GM19025 (cell line): ENCODE results near the gene C13orf42.
A peak's percentile ranks its signal among the peaks of the same experiment; 100 is the strongest.

Experiments
- ATAC-seq: cut with Tn5 transposase; IDR thresholded peaks from one replicate; pipeline ENCODE4 v1.9.1; 2021; ENCODE audit warnings: mild to moderate bottlenecking, low read depth, moderate library complexity; ENCODE audit not compliant: unreplicated experiment

Gene C13orf42

GRCh38 chr13:51111174-51111573 is at the start of gene C13orf42:
Gene C13orf42 (minus strand): TSS chr13:51111274. CDS start chr13:51111209, 65 bp downstream.
- ATAC-seq, result no peak

GRCh38 chr13:51158880-51159518 is 47.9 kb upstream of the C13orf42 start:
- ATAC-seq, result no peak

- no peak for ATAC-seq
Observed at GRCh38 chr13:51158365-51158764, 47.3 kb upstream of the C13orf42 start.

GRCh38 chr13:51156648-51157047 is 45.6 kb upstream of the C13orf42 start:
- no peak for ATAC-seq

- ATAC-seq, result no peak
Observed at GRCh38 chr13:51155776-51156515, 44.9 kb upstream of the C13orf42 start.

- no peak for ATAC-seq
Observed at GRCh38 chr13:51155161-51155560, 44.1 kb upstream of the C13orf42 start.

GRCh38 chr13:51154029-51154555 is 43.0 kb upstream of the C13orf42 start:
- ATAC-seq, result no peak

GRCh38 chr13:51153527-51153926 is 42.5 kb upstream of the C13orf42 start:
- ATAC-seq, result no peak

- no peak for ATAC-seq
Observed at GRCh38 chr13:51152701-51153100, 41.6 kb upstream of the C13orf42 start.

GRCh38 chr13:51151463-51151862 is 40.4 kb upstream of the C13orf42 start:
- ATAC-seq, result no peak

- ATAC-seq, result no peak
Observed at GRCh38 chr13:51148952-51149573, 38.0 kb upstream of the C13orf42 start.

GRCh38 chr13:51148223-51148951 is 37.3 kb upstream of the C13orf42 start:
- ATAC-seq, result no peak

GRCh38 chr13:51147732-51148131 is 36.7 kb upstream of the C13orf42 start:
- no peak for ATAC-seq

- ATAC-seq, result no peak
Observed at GRCh38 chr13:51146667-51147066, 35.6 kb upstream of the C13orf42 start.

GRCh38 chr13:51137250-51137649 is 26.2 kb upstream of the C13orf42 start:
- no peak for ATAC-seq

GRCh38 chr13:51136276-51136980 is 25.4 kb upstream of the C13orf42 start:
- no peak for ATAC-seq

- ATAC-seq, result no peak
Observed at GRCh38 chr13:51134763-51135365, 23.8 kb upstream of the C13orf42 start.

GRCh38 chr13:51130348-51130747 is 19.3 kb upstream of the C13orf42 start:
- no peak for ATAC-seq

GRCh38 chr13:51125495-51126226 is 14.6 kb upstream of the C13orf42 start:
- ATAC-seq, result peak; percentile 69
